NCI-H345 (cell line): ENCODE data around the gene MICALL2.

Experiments used
- DNase-seq: peaks from one replicate; lab custom pipeline; 2025; lab: John Stamatoyannopoulos, UW

The MICALL2 gene

DNA sequence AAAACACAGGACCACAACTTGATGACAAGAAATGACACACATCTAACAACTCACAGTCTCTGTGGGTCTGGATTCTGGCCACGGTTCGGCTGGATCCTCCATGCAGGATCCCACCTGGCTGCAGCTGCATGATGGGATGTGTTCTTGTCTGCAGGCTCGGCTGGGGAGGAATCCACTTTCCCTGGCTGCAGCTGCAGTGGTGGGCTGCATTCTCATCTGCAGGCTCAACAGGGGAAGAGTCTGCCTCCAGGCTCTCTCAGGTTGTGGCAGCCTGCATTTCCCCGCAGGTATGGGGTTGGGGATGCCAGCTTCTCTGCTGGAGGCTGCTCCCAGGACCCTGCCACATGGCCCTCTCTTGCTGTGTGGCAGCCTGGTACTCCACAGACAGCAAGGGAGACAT, 64.9 kb downstream of the MICALL2 start:
- no peak for DNase-seq

DNA sequence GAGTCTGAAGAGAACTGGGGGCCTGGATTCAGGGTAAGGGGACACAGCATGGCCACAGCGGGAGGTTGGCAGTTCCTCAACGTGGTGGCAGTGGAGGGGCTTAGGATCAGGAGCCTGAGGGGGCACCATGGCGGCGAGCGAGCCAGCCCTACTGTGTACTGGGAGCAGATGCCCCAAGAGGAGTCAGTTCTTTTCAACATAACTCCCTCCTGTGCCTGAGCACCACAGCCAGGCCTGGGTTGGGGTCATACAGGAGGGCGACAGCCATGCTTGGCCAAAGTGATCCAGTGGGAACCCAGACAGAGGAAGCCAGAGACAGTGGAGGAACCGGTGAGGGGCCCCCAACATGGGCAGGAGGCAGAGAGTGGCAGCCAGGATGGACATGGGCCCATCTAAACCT, 65.8 kb downstream of the MICALL2 start:
- no peak for DNase-seq

DNA sequence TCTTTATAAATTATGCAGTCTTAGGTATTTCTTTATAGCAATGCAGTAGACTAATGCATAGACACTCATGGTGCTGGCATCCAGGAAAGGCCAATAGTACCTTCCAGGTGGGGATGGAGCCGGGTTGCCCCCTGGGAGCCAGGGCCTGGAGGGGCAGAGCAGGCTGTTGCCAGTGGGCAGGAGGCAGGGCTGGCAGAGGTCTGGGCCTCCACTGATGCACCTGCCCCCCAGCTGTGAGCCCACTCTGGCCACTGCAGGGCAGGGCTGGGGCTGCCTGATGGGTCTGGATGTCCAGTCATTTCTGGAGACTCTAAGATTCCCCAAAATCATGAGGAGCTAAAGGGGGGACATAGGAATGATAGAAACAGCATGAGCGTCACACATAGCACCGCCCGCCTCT, 66.7 kb downstream of the MICALL2 start:
- DNase-seq: no peak

DNA sequence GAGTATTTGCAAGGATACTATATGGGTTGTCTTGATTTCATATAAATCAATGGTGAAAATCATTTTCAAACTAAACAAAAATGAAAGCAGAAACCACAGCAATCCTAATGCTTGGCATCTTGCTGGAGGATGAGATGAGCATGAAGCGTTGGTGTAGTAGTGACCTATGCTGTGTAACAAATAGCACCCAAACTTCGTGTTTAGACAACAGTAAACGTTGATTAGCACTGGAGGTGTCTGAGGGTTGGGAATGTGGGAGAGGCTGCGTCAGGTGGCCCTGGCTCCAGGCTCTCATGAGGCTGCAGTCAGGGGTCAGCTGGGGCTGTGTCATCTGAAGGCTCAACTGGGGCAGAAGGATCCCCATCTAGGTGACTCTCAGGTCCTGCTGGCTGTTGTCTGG, 67.8 kb downstream of the MICALL2 start:
- no peak for DNase-seq

DNA sequence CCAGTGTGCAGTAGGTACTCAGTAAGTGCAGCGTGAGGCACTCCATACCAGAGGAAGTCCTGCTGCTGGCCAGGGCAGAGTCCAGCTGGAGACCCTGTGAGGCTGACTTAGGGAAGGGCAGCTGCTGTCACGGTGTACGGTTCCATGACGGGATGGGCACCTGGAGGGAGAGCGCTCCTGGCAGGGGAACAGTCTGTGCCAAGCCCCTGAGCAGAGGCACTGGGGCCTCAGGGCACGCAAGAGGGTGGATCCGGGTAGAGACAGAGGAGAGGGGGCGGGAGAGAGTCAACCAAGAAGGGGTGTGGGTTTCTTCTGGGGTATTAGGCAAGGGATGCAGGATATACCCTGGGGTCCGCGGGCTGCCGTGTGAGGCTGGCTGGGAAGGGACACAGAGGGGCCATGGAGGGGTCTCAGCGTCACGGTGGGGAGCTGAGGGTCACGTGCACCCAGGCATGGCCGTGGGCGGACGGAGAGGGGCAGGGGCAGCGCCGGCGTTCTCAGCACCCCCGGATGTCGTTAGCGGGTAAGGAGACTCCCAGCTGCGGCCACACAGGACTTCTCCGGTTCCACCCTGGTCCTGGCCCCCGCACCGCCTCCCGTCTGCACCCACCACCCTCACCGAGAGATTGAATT, 70.5 kb downstream of the MICALL2 start:
- no peak for DNase-seq

DNA sequence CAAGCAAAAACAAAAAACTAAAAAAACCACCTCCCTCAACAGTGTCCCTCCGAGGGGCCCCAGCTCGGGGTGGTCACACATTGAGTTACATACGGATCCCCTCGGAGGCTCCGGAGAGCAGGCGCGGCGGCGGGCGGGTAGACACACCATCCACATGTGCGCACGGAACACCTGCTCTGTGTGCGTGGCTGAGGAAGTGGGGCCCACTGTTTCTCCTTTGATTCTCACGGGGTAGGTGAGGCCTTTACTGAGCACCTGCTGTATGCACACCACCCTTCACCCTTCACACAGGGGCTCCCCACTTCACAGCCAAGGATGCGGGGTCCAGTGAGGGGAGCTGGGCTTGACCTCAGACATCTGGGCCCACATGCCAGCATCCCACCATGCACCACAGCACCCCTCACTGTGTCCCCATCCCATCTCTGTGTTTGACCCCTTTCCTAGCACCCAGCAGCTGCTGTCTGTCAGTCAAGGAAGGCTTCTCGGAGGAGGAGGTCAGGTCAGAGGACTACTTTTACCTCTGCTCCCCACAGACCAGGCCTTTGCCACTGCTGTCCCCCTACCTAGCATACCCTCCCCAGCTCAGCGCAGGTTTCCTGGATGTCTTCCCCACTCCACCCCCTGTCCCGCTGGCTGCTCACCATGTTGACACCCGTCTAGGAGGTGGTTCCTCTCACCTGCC, 71.1 kb downstream of the MICALL2 start:
- DNase-seq: no peak

DNA sequence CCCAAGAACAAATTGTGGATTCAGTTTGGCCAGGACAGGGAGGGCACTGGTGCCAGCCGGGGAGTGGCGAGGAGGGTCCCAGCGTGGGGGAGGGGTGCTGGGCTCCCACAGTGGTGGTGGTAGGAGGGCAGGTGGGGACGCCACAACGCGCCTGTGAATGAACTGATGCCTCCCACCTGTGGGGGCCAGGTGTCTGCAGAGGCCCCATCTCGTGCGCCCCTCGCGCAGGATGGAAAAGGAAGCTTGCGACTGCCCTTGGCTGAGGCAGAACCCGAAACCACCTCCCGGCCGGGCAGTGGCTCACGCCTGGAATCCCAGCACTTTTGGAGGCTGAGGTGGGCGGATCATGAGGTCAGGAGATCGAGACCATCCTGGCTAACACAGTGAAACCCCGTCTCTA, 72.0 kb downstream of the MICALL2 start:
- DNase-seq: no peak

DNA sequence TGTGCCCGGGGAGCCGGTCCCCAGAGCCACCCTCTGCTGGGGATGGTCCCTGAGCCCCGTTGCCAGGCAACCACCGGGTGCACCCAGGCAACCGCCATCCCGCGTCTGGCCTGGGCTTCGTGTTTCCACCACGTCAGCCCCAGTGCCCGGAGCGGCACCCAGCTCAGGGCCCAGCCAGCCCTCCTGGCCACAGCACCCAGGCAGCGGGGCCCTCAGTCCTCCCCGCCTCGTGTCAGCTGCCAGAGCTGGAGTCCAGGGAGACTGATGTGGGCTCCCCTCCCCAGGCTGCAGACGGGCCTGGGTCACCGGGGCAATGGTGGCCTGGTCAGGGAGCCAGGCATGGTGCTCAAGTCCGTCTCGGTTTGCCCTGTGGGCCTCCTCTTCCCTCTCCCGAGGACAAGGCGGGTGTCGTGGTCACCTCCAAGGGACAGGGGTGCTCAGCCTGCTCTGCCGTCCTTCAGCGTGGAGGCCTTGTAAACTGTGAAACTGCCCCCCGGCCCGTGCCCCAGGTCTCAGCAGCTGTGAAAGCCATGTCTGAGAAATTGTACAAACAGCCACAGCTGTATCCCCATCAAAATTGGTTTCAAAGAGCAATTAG, 72.5 kb downstream of the MICALL2 start:
- peak; percentile 44 for DNase-seq

DNA sequence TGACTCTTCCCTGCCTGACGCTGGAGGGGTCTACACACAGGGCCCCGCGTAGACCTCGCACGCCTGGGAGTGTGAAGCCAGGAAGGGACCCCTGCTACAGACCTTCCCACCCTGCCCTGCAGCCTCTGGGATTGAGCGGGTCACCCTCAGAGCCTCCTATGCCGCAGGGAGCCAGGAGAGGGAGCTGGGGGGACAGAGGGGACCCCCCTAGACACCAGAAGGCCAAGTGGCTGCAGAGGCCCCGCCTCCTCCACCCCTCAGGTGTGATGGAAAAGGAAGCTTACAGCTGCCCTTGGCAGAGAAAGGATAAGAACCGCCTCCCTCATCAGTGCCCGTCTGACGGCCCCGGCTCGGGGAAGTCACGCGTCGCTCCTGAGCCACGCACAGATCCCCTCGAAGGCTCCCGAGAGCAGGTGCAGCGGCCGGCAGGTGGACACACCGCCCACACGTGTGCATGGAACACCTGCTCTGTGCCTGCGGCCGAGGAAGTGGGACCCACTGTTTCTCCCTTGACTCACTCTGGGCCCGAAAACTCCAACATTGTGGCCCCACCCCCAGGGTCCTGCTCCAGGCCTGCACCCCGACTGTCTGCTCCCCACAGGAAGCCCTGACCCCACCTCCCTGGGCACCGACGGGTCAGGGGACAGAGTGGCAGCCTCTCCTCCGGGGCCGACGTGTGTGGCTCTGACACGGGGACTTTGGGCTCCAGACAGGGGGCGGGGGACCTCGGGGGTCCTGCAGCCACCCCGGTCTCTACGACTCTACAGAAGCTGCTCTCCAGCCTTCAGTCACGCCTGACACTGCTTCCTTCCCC, 73.3 kb downstream of the MICALL2 start:
- DNase-seq: no peak

DNA sequence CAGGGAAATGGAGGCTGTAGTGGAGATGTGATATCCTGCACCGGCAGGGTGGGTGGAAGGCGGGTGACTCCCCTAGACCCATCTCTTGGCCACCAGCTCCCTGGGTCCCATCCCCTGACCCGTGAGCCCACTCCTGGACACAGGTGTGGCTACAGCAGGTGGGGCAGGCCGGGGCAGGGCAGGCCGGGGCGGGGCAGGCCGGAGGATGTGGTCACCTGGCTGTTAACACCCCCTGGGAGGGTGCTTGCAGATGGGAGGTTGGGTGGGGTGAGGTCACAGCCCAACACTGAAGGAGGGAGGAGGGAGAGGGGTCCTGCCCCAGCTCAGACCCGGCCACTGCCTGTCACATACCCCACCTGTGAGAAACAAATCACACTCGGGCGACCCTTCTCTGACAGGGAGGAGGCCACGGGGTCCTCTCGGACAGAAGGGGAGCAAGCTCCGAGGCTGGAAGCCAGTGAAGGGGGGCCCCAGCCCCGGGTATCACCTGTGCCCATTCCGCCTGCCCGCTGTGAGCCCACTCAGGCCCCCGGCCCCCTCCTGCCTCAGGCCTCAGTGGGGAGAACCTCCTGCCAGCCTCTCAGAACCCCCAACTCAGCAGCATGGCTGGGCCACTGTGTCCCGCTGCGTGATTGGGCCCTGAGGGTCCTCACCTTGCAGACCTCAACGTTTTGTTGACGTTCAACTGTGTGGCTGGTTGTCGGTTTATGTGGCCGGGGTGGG, 74.0 kb downstream of the MICALL2 start:
- DNase-seq: no peak
